Ovary (tissue), 9 donors: ENCODE measurements around the gene BHLHE41. TPM values are rescaled to one million over a fixed set of nuclear protein-coding genes. Genes with fewer than 3 reads are reported as not detected.

Experiments used
- DNase-seq, 5 donors: peaks; one replicate each; pipeline ENCODE4 v3.0.0-alpha.2; 2019 to 2020
- H3K27ac ChIP-seq, 2 donors: fragments of 200-600 bp; one replicate each; pipeline versions ENCODE4 v1.5.1 to v1.8.0; 2019 to 2022
- H3K27me3 ChIP-seq: fragments of 200-600 bp; one replicate; pipeline ENCODE4 v1.8.0; 2022
- H3K36me3 ChIP-seq: fragments of 200-600 bp; sonication (generic); one replicate; pipeline ENCODE4 v1.5.1; 2019
- H3K4me1 ChIP-seq: one replicate; pipeline ENCODE4 v1.8.1; 2013; ENCODE audit warnings: mild to moderate bottlenecking, moderate library complexity; ENCODE audit not compliant: insufficient read depth
- H3K4me3 ChIP-seq: fragments of 200-600 bp; sonication (generic); one replicate; pipeline ENCODE4 v1.5.1; 2017
- H3K9me3 ChIP-seq, 2 donors: fragments of 200-600 bp in 1 of 2; sonication (generic) in 1 of 2; one replicate each; pipeline versions ENCODE4 v1.5.1 to v1.8.1; 2013 to 2019; ENCODE audit warnings: mild to moderate bottlenecking in 1 of 2, moderate library complexity in 1 of 2
- EP300 ChIP-seq: sonication (generic); formaldehyde crosslinking; IDR thresholded peaks from one replicate; pipeline ENCODE4 v1.6.1; 2017; ENCODE audit warnings: antibody characterized with exemption
- POLR2A ChIP-seq: fragments of 450-650 bp; IDR thresholded peaks from one replicate; pipeline ENCODE4 v1.6.1; 2017; ENCODE audit warnings: antibody characterized with exemption, mild to moderate bottlenecking, moderate library complexity
- WGBS, 3 donors: extraction: QIAGEN DNeasy Blood & Tissue Kit in 1 of 3; methylation state at CpG; one replicate each; pipeline versions ENCODE4 v1.1.5 to v1.1.7; 2013 to 2017; 5-methylcytosine and 5-hydroxymethylcytosine counted together
- intact Hi-C, 4 donors: fragments of 100-400 bp; cut with DNase I; formaldehyde crosslinking; loops; one replicate each; pipeline versions ENCODE4 v1.11.0 to v1.15.1; 2022 to 2023
- polyA plus RNA-seq, 2 donors: library from polyadenylated mRNA; stranded (reverse); fragments of 200-250 nt in 1 of 2; fragments of 350-450 nt in 1 of 2; fragmentation: Illumina TruSeq in 1 of 2; extraction: RNeasy Lipid Tissue Mini Kit (QIAGEN cat#74804) in 1 of 2; gene quantifications; one replicate each; pipeline ENCODE4 v1.2.3, GENCODE V29; 2013 to 2014
- total RNA-seq, 7 donors: library from RNA; depleted of rRNA in 2 of 7; stranded (reverse); fragments of >200 nt in 2 of 7; fragmentation: NEBNext Ultra II Directional in 3 of 7; extraction: Animal tissue kit (Norgen Biotek cat#: 25700) in 3 of 7; gene quantifications; one replicate each; pipeline versions ENCODE4 v1.1.0 to v1.2.4, GENCODE V29; 2016 to 2023
- TF ChIP-seq, protein P1 (sequence below), 3 donors: fragments of 450-650 bp in 2 of 3; fragments of 200-600 bp in 1 of 3; IDR thresholded peaks; one replicate each; pipeline versions ENCODE4 v1.5.1 to v1.8.0; 2016 to 2022; ENCODE audit warnings: antibody characterized with exemption in 3 of 3, mild to moderate bottlenecking in 1 of 3
- donor health status: DM: no; HTN: no; CAD: no; lungs with moderate emphysema.
- donor health status: DM: no; HTN: no; CAD: no.
- donor health status: Bipolar disorder and iron deficiency.
- donor health status: DM: yes; HTN: yes; CAD: no.
- donor health status: DM: no; HTN: no; CAD: no.
- donor health status: DM: yes; HTN: yes; CAD: no.

The BHLHE41 gene
- total and polyA plus RNA-seq, 9 donors: 4.2 to 42.8 (median 27.4) TPM

- DNase-seq: no peak
- Histone ChIP-seq H3K27me3 (no peaks in the 10 kb centered on the region), H3K27ac (no peak overlapping the region), H3K4me1 (no peaks in the 10 kb centered on the region), H3K4me3 (no peak overlapping the region), H3K9me3 (no peaks in the 10 kb centered on the region), H3K36me3 (no peaks in the 10 kb centered on the region)
- WGBS, 3 donors: 95% methylated on average over 2 of the region's 2 CpGs
- no peak for TF ChIP-seq POLR2A
- no peak for TF ChIP-seq EP300
- TF ChIP-seq, protein P1, sequence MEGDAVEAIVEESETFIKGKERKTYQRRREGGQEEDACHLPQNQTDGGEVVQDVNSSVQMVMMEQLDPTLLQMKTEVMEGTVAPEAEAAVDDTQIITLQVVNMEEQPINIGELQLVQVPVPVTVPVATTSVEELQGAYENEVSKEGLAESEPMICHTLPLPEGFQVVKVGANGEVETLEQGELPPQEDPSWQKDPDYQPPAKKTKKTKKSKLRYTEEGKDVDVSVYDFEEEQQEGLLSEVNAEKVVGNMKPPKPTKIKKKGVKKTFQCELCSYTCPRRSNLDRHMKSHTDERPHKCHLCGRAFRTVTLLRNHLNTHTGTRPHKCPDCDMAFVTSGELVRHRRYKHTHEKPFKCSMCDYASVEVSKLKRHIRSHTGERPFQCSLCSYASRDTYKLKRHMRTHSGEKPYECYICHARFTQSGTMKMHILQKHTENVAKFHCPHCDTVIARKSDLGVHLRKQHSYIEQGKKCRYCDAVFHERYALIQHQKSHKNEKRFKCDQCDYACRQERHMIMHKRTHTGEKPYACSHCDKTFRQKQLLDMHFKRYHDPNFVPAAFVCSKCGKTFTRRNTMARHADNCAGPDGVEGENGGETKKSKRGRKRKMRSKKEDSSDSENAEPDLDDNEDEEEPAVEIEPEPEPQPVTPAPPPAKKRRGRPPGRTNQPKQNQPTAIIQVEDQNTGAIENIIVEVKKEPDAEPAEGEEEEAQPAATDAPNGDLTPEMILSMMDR (IDR thresholded peaks at IDR 0.05): no peak
- intact Hi-C loops: loop anchor here in 1 of 4 donors (10.0 kb wide), 1 partner anchor 173 kb away; no protein-coding TSS in a partner anchor
Observed at GRCh38 chr12:26077915-26078702, 46.7 kb downstream of the BHLHE41 start.

Other genes with a start within 250 kb of the BHLHE41 start
- gene RASSF8, start 166.4 kb downstream of the BHLHE41 start, total RNA-seq: 100 to 1,000 TPM in 3 of 7 donors, 10 to 100 TPM in 4; 60.3 to 134 (median 99.5) TPM
- 10 to 100 TPM; 16.5 to 28.2 TPM for gene RASSF8, start 166.4 kb downstream of the BHLHE41 start, polyA plus RNA-seq
- gene SSPN, start 70.5 kb upstream of the BHLHE41 start, total RNA-seq: 10 to 100 TPM; 21.2 to 68.0 (median 44.2) TPM
- gene SSPN, start 70.5 kb upstream of the BHLHE41 start, polyA plus RNA-seq: 10 to 100 TPM; 17.0 to 32.8 TPM